IMR-90 (cell line): ENCODE results near the gene PTPRS. TPM values are rescaled to one million over a fixed set of nuclear protein-coding genes. Genes with fewer than 3 reads are reported as not detected.

Source experiments
- ATAC-seq: fragments of 200-7000 bp; cut with Tn5 transposase; 2 replicates; pipeline ENCODE4 v1.9.1; 2020; ENCODE audit warnings: low read depth, mild to moderate bottlenecking, moderate library complexity
- BruUV-seq: library from RNA; stranded (reverse); fragments of 400-500 nt; replicated peaks from 2 replicates; lab custom pipeline; 2021; lab: Mats Ljungman, UMichigan
- CTCF ChIA-PET: fragments of 300-600 bp; formaldehyde crosslinking; extraction: SDS; loops from one replicate; lab custom pipeline; 2021; ENCODE audit warnings: antibody characterized with exemption; lab: Yijun Ruan, JAX
- POLR2A ChIA-PET: fragments of 300-600 bp; sonication (Branson Sonifier 250); formaldehyde crosslinking; loops from one replicate; lab custom pipeline; 2022; ENCODE audit warnings: antibody characterized with exemption; ENCODE audit not compliant: unreplicated experiment; lab: Charles Lee
- DNase-seq: peaks from one replicate; pipeline ENCODE4 v3.0.0; 2013
- H2AFZ ChIP-seq: replicated peaks from 2 replicates; pipeline ENCODE3; 2013; ENCODE audit warnings: low read length, mild to moderate bottlenecking; ENCODE audit not compliant: poor library complexity
- H2AK5ac ChIP-seq: 2 replicates; pipeline ENCODE4 v1.6.1; 2013; ENCODE audit warnings: low read depth, low read length, inconsistent platforms
- H2AK9ac ChIP-seq: replicated peaks from 2 replicates; pipeline ENCODE3; 2013; ENCODE audit warnings: mild to moderate bottlenecking, low read depth, low read length, moderate library complexity; ENCODE audit not compliant: poor library complexity
- H2BK120ac ChIP-seq: 2 replicates; pipeline ENCODE4 v1.6.1; 2013; ENCODE audit warnings: low read depth, low read length, inconsistent platforms
- H2BK15ac ChIP-seq: 3 replicates; pipeline ENCODE4 v1.6.1; 2013; ENCODE audit warnings: low read depth, low read length, inconsistent platforms
- H2BK20ac ChIP-seq: 2 replicates; pipeline ENCODE4 v1.6.1; 2013; ENCODE audit warnings: low read depth, mild to moderate bottlenecking, inconsistent platforms, low read length, moderate library complexity
- H2BK5ac ChIP-seq: 2 replicates; pipeline ENCODE4 v1.6.1; 2013; ENCODE audit warnings: mild to moderate bottlenecking, low read depth, low read length, inconsistent platforms; ENCODE audit not compliant: poor library complexity, severe bottlenecking
- H3K14ac ChIP-seq: replicated peaks from 2 replicates; pipeline ENCODE4 v1.6.1; 2013; ENCODE audit warnings: low read depth, low read length, inconsistent platforms
- H3K18ac ChIP-seq: 2 replicates; pipeline ENCODE4 v1.6.1; 2013; ENCODE audit warnings: low read depth, low read length, control low read depth
- H3K23ac ChIP-seq: 2 replicates; pipeline ENCODE4 v1.6.1; 2013; ENCODE audit warnings: low read depth, low read length, inconsistent platforms
- H3K27ac ChIP-seq: 2 replicates; pipeline ENCODE4 v1.5.1; 2013; ENCODE audit warnings: mild to moderate bottlenecking, control low read depth, low read length; ENCODE audit not compliant: insufficient read depth
- H3K27me3 ChIP-seq: 2 replicates; pipeline ENCODE4 v1.6.1; 2013; ENCODE audit warnings: low read length; ENCODE audit not compliant: control insufficient read depth, insufficient read depth
- H3K36me3 ChIP-seq: 2 replicates; pipeline ENCODE4 v1.6.1; 2013; ENCODE audit warnings: low read length, mixed read lengths; ENCODE audit not compliant: control insufficient read depth, insufficient read depth
- H3K4ac ChIP-seq: 2 replicates; pipeline ENCODE4 v1.6.1; 2013; ENCODE audit warnings: low read depth, low read length, inconsistent platforms
- H3K4me1 ChIP-seq: 2 replicates; pipeline ENCODE4 v1.6.1; 2013; ENCODE audit warnings: low read length, mixed read lengths; ENCODE audit not compliant: control insufficient read depth, insufficient read depth
- H3K4me2 ChIP-seq: 2 replicates; pipeline ENCODE4 v1.6.1; 2013; ENCODE audit warnings: low read depth, mild to moderate bottlenecking, control low read depth, low read length, moderate library complexity
- H3K4me3 ChIP-seq: 2 replicates; pipeline ENCODE4 v1.5.1; 2013; ENCODE audit warnings: low read depth, mild to moderate bottlenecking, control low read depth, low read length, moderate library complexity; ENCODE audit not compliant: insufficient read depth
- H3K56ac ChIP-seq: 2 replicates; pipeline ENCODE4 v1.6.1; 2013; ENCODE audit warnings: low read length, inconsistent platforms; ENCODE audit not compliant: insufficient read depth; ENCODE audit errors: extremely low read depth
- H3K79me1 ChIP-seq, 2 experiments: 2 replicates each; pipeline ENCODE4 v1.6.1; 2013; ENCODE audit warnings: low read length in 2 of 2, inconsistent platforms in 1 of 2, low read depth in 1 of 2
- H3K9ac ChIP-seq: 2 replicates; pipeline ENCODE4 v1.6.1; 2013; ENCODE audit warnings: low read depth, low read length, control low read depth
- H3K9me1 ChIP-seq: 2 replicates; pipeline ENCODE4 v1.6.1; 2013; ENCODE audit warnings: low read length, inconsistent platforms; ENCODE audit not compliant: insufficient read depth
- H3K9me3 ChIP-seq: 2 replicates; pipeline ENCODE4 v1.6.1; 2013; ENCODE audit warnings: low read length; ENCODE audit not compliant: control insufficient read depth, insufficient read depth
- H4K20me1 ChIP-seq: 2 replicates; pipeline ENCODE4 v1.6.1; 2013; ENCODE audit warnings: low read length, inconsistent platforms; ENCODE audit not compliant: insufficient read depth
- H4K5ac ChIP-seq: 2 replicates; pipeline ENCODE4 v1.6.1; 2013; ENCODE audit warnings: mild to moderate bottlenecking, low read depth, low read length, control low read depth
- H4K8ac ChIP-seq, 2 experiments: 2 replicates each; pipeline ENCODE4 v1.6.1; 2013; ENCODE audit warnings: low read depth in 2 of 2, low read length in 2 of 2, control low read depth in 1 of 2, inconsistent platforms in 1 of 2
- H4K91ac ChIP-seq: 2 replicates; pipeline ENCODE4 v1.6.1; 2013; ENCODE audit warnings: low read depth, low read length, inconsistent platforms; ENCODE audit not compliant: insufficient read depth
- BHLHE40 ChIP-seq: fragments of 150-350 bp; IDR thresholded peaks from 2 replicates; pipeline ENCODE4 v1.6.1; 2016; ENCODE audit warnings: mild to moderate bottlenecking, low read depth, low read length
- CEBPB ChIP-seq: IDR thresholded peaks from 2 replicates; pipeline ENCODE4 v1.6.1; 2012; ENCODE audit warnings: low read depth, low read length, improper control_type of control experiment
- CHD1 ChIP-seq: IDR thresholded peaks from 2 replicates; pipeline ENCODE4 v1.6.1; 2012; ENCODE audit warnings: low read depth, low read length, improper control_type of control experiment
- FOS ChIP-seq: fragments of 150-350 bp; IDR thresholded peaks from 2 replicates; pipeline ENCODE4 v1.6.1; 2016; ENCODE audit warnings: low read depth, low read length
- MAFK ChIP-seq: IDR thresholded peaks from 2 replicates; pipeline ENCODE4 v1.6.1; 2012; ENCODE audit warnings: low read depth, low read length, improper control_type of control experiment
- MAZ ChIP-seq: IDR thresholded peaks from 2 replicates; pipeline ENCODE4 v1.6.1; 2012; ENCODE audit warnings: low read depth, mild to moderate bottlenecking, low read length, improper control_type of control experiment, moderate library complexity, borderline replicate concordance
- MXI1 ChIP-seq: IDR thresholded peaks from 2 replicates; pipeline ENCODE4 v1.6.1; 2012; ENCODE audit warnings: low read depth, mild to moderate bottlenecking, low read length, moderate library complexity, borderline replicate concordance
- NFE2L2 ChIP-seq: fragments of 150-350 bp; IDR thresholded peaks from 2 replicates; pipeline ENCODE4 v1.6.1; 2016; ENCODE audit warnings: low read depth, mild to moderate bottlenecking, low read length
- POLR2A ChIP-seq: IDR thresholded peaks from 2 replicates; pipeline ENCODE4 v1.6.1; 2012; ENCODE audit warnings: mild to moderate bottlenecking, low read depth, low read length
- RAD21 ChIP-seq: IDR thresholded peaks from 2 replicates; pipeline ENCODE4 v1.6.1; 2012; ENCODE audit warnings: low read length, improper control_type of control experiment
- RCOR1 ChIP-seq: IDR thresholded peaks from 2 replicates; pipeline ENCODE4 v1.6.1; 2012; ENCODE audit warnings: mild to moderate bottlenecking, low read length, improper control_type of control experiment; ENCODE audit not compliant: insufficient replicate concordance
- RFX5 ChIP-seq: IDR thresholded peaks from 2 replicates; pipeline ENCODE4 v1.8.0; 2012; ENCODE audit warnings: low read depth, mild to moderate bottlenecking, low read length, moderate library complexity
- SMC3 ChIP-seq: fragments of 150-350 bp; IDR thresholded peaks from 2 replicates; pipeline ENCODE4 v1.6.1; 2016; ENCODE audit warnings: low read depth, mild to moderate bottlenecking, antibody characterized with exemption, low read length, moderate library complexity
- WGBS, 2 experiments: methylation state at CpG; one replicate each; pipeline versions ENCODE4 v1.1.5 to v1.1.7; 2013; ENCODE audit warnings: missing lambda C conversion rate in 2 of 2; ENCODE audit not compliant: insufficient read length in 1 of 2; ENCODE audit errors: extremely low coverage in 2 of 2; 5-methylcytosine and 5-hydroxymethylcytosine counted together
- dilution Hi-C: fragments of 300-500 bp; cut with HindIII; formaldehyde crosslinking; loops from one replicate; pipeline ENCODE4 v1.14.3; 2018; ENCODE audit warnings: low sequenced_read_pairs; ENCODE audit not compliant: unreplicated experiment
- in situ Hi-C: fragments of 300-500 bp; cut with MboI; formaldehyde crosslinking; loops from 3 replicates; pipeline ENCODE4 v1.14.3; 2019; ENCODE audit warnings: low sequenced_read_pairs, inconsistent platforms, mixed read lengths
- intact Hi-C: fragments of 100-400 bp; cut with micrococcal nuclease; formaldehyde crosslinking; loops from 2 replicates; pipeline ENCODE4 v1.10.0; 2022
- polyA plus RNA-seq, 3 experiments: library from polyadenylated mRNA; depleted of rRNA; stranded (reverse); fragments of >200 nt; gene quantifications; 2 replicates each; pipeline ENCODE4 v1.2.3, GENCODE V29; 2012; ENCODE audit warnings: low replicate concordance in 1 of 3
- total RNA-seq: library from RNA; depleted of rRNA; stranded (reverse); fragments of >200 nt; gene quantifications from 2 replicates; pipeline ENCODE4 v1.2.3, GENCODE V29; 2012
- TF ChIP-seq, protein P1 (sequence below): fragments of 150-350 bp; IDR thresholded peaks from 2 replicates; pipeline ENCODE4 v1.6.1; 2016; ENCODE audit warnings: low read depth, mild to moderate bottlenecking, low read length, moderate library complexity, borderline replicate concordance
- TF ChIP-seq, protein P2 (sequence below): conservative IDR thresholded peaks from 2 replicates; pipeline ENCODE4 v1.5.1; 2012; ENCODE audit warnings: mild to moderate bottlenecking, low read depth, low read length, improper control_type of control experiment
- TF ChIP-seq, protein P3 (sequence below): fragments of 150-350 bp; IDR thresholded peaks from 2 replicates; pipeline ENCODE4 v1.6.1; 2017; ENCODE audit warnings: mild to moderate bottlenecking, antibody characterized with exemption, low read length, low read depth

PTPRS gene
- total and polyA plus RNA-seq, 2 of the 4 experiments (the other 2 are of a cell fraction), result 40.1 to 51.9 TPM

DNA sequence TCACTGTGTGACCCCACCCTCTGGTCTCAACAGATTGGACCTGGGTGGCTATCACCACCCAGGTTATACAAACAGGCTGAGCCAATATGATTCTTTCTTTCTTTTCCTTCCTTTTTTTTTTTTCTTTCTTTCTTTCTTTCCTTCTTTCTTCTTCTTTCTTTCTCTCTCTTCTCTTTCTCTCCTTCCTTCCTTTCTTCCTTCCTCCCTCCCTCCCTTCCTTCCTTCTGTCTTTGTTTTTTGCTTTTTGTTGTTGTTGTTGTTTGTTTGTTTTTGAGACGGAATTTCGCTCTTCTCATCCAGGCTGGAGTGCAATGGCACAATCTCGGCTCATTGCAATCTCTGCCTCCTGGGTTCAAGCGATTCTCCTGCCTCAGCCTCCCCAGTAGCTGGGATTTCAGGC lies 17.0 kb upstream of the PTPRS start:
- TF ChIP-seq, protein P1, sequence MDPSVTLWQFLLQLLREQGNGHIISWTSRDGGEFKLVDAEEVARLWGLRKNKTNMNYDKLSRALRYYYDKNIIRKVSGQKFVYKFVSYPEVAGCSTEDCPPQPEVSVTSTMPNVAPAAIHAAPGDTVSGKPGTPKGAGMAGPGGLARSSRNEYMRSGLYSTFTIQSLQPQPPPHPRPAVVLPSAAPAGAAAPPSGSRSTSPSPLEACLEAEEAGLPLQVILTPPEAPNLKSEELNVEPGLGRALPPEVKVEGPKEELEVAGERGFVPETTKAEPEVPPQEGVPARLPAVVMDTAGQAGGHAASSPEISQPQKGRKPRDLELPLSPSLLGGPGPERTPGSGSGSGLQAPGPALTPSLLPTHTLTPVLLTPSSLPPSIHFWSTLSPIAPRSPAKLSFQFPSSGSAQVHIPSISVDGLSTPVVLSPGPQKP, result no peak
- no peak for TF ChIP-seq POLR2A
- no peak for TF ChIP-seq MAFK
- no peak for TF ChIP-seq RAD21
- TF ChIP-seq RFX5, result no peak
- no peak for TF ChIP-seq MAZ
- no peak for TF ChIP-seq CHD1
- no peak for TF ChIP-seq SMC3
- no peak for TF ChIP-seq MXI1
- TF ChIP-seq, protein P2, sequence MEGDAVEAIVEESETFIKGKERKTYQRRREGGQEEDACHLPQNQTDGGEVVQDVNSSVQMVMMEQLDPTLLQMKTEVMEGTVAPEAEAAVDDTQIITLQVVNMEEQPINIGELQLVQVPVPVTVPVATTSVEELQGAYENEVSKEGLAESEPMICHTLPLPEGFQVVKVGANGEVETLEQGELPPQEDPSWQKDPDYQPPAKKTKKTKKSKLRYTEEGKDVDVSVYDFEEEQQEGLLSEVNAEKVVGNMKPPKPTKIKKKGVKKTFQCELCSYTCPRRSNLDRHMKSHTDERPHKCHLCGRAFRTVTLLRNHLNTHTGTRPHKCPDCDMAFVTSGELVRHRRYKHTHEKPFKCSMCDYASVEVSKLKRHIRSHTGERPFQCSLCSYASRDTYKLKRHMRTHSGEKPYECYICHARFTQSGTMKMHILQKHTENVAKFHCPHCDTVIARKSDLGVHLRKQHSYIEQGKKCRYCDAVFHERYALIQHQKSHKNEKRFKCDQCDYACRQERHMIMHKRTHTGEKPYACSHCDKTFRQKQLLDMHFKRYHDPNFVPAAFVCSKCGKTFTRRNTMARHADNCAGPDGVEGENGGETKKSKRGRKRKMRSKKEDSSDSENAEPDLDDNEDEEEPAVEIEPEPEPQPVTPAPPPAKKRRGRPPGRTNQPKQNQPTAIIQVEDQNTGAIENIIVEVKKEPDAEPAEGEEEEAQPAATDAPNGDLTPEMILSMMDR, result no peak
- TF ChIP-seq, protein P3, sequence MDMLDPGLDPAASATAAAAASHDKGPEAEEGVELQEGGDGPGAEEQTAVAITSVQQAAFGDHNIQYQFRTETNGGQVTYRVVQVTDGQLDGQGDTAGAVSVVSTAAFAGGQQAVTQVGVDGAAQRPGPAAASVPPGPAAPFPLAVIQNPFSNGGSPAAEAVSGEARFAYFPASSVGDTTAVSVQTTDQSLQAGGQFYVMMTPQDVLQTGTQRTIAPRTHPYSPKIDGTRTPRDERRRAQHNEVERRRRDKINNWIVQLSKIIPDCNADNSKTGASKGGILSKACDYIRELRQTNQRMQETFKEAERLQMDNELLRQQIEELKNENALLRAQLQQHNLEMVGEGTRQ, result no peak
- TF ChIP-seq RCOR1, result no peak
- no peak for TF ChIP-seq CEBPB
- no peak for TF ChIP-seq FOS
- no peak for TF ChIP-seq NFE2L2
- no peak for TF ChIP-seq BHLHE40
- no peak overlapping the region for H4K91ac ChIP-seq
- H3K56ac ChIP-seq, result no peak overlapping the region
- H3K4ac ChIP-seq, result no peak overlapping the region
- no peak overlapping the region for H2BK15ac ChIP-seq
- no peak overlapping the region for H4K8ac ChIP-seq
- no peaks in the 10 kb centered on the region for H3K4me1 ChIP-seq
- no peak overlapping the region for H2BK5ac ChIP-seq
- no peak overlapping the region for H3K18ac ChIP-seq
- dilution Hi-C loops, result no loop called here
- H4K20me1 ChIP-seq, result no peaks in the 10 kb centered on the region
- no peak overlapping the region for H3K27ac ChIP-seq
- WGBS, 2 experiments, result no CpG with 5 or more reads among the region's 4 CpGs
- in situ Hi-C loops, result no loop called here
- ChIA-PET POLR2A (no interaction called here), CTCF (no interaction called here)
- H2AK5ac ChIP-seq, result no peak overlapping the region
- no peak overlapping the region for H2AFZ ChIP-seq
- H3K27me3 ChIP-seq, result peaks cover 26% of the 10 kb centered on the region
- no peaks in the 10 kb centered on the region for H3K9me1 ChIP-seq
- no peaks in the 10 kb centered on the region for H3K9me3 ChIP-seq
- H2BK120ac ChIP-seq, result no peak overlapping the region
- ATAC-seq (no peak), DNase-seq (no peak)
- H3K36me3 ChIP-seq, result no peaks in the 10 kb centered on the region
- BruUV-seq, result no TSS peak
- no peak overlapping the region for H4K5ac ChIP-seq
- H3K4me2 ChIP-seq, result no peak overlapping the region
- intact Hi-C loops, result no loop called here
- H3K79me1 ChIP-seq, result no peaks in the 10 kb centered on the region
- no peak overlapping the region for H3K9ac ChIP-seq
- no peak overlapping the region for H3K4me3 ChIP-seq
- H2BK20ac ChIP-seq, result no peak overlapping the region
- H3K23ac ChIP-seq, result no peak overlapping the region
- no peak overlapping the region for H2AK9ac ChIP-seq
- no peak overlapping the region for H3K14ac ChIP-seq
